ENCODE measurements around the gene AGBL5.

Gene AGBL5

DNA sequence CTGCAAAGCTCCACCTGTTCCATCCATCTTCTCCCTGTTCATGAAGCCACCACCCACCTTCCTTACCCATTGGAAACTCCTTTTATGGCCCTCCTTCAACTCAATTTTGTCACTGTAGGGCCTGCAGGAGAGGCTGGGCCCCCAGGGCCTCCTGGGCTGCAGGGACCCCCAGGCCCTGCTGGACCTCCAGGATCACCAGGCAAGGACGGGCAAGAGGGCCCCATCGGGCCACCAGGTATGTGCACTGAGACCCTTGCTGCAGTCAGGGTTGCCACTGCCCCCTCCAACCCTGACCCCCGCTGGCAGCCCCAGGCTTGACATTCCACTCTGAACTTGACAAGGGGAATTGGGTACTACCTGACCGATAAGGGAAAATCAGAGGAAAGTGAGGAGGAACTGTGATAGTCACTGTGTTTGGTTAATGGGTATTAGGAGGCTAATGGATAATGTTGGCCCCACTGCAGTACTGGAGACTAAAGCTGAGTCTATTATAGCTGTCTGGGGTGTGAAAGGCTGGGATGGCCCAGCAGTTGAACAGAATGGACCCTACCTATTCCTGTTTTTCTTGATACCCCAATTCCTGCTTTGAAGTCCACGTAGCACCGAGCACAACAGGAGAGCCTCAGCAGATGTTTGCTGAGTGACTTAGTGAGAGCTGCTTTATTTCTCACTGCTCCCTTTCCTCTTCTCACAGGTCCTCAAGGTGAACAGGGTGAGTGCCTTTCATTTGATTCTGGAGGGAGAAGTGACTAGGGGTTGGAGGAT lies 33.0 kb downstream of the AGBL5 start:
- TF ChIP-seq GATA3 (IDR thresholded peaks at IDR 0.05; ENCODE audit: low read depth, low read length): no peak
- no peak for TF ChIP-seq GATA2 (IDR thresholded peaks at IDR 0.05; ENCODE audit: low read depth, low read length)

DNA sequence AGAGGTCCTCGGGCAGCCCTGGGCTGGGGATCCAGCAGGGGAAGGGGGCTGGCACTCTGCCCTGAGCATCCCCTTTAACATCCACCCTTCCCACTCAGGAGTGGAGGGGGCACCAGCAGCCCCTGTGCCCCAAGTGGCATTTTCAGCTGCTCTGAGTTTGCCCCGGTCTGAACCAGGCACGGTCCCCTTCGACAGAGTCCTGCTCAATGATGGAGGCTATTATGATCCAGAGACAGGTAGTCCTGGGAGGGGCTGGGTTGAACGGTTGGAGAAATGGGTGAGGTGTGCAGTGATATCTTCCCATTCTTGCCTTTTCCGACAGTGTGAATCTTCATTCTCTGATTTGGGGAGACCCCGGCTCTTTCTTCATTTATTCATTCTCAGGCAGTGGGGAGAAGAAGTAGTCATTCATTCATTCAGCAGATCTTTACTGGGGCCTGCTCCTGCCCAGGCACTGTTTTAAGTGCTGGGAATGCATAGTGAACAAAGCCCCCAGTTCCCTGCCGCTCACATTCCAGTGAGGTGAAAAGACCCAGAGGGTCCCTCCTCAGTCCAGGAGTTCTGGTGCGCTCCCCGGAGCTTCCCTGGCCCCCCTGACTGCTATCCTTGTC lies 33.7 kb downstream of the AGBL5 start:
- TF ChIP-seq GATA2 (IDR thresholded peaks at IDR 0.05; ENCODE audit: low read depth, low read length) (no peak), GATA3 (IDR thresholded peaks at IDR 0.05; ENCODE audit: low read depth, low read length) (no peak)

DNA sequence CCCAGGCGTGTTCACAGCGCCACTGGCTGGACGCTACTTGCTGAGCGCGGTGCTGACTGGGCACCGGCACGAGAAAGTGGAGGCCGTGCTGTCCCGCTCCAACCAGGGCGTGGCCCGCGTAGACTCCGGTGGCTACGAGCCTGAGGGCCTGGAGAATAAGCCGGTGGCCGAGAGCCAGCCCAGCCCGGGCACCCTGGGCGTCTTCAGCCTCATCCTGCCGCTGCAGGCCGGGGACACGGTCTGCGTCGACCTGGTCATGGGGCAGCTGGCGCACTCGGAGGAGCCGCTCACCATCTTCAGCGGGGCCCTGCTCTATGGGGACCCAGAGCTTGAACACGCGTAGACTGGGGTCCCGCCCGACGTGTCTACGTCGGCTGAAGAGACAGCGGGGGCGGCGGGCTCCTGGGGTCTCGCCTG lies 34.2 kb downstream of the AGBL5 start:
- TF ChIP-seq GATA2 (IDR thresholded peaks at IDR 0.05; ENCODE audit: low read depth, low read length) (no peak), GATA3 (IDR thresholded peaks at IDR 0.05; ENCODE audit: low read depth, low read length) (no peak)

DNA sequence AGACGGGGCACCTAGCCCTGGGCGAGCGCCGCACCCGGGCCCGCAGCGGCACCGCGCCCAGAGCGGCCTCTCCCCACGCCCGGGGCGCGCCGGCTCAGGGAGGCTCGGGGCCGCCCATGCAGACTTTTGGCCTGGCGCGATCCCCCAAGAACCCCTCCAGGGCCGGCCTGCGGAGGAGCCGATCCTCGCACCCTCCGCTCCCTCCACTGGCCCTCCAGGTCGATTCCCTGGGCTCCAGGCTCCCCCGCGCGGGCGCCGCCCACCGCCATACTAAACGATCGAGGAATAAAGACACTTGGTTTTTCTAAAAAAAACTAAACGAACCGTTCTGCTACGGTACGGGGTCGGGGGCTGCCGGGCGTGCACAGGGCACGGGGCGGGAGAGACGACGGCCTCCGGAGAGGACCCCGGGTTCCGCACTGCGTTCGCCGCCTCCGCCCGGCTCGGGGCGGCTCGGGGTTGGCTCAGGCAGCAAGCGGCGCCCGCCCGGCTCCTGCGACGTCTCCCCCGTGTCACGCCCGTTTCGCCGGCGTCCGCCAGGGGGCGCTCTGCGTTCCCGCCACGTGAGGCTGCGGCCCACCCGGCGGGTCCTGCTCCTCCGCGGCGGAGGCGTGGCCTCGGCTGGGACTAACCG lies 34.7 kb downstream of the AGBL5 start:
- TF ChIP-seq GATA2 (IDR thresholded peaks at IDR 0.05; ENCODE audit: low read depth, low read length) (no peak), GATA3 (IDR thresholded peaks at IDR 0.05; ENCODE audit: low read depth, low read length) (no peak)

DNA sequence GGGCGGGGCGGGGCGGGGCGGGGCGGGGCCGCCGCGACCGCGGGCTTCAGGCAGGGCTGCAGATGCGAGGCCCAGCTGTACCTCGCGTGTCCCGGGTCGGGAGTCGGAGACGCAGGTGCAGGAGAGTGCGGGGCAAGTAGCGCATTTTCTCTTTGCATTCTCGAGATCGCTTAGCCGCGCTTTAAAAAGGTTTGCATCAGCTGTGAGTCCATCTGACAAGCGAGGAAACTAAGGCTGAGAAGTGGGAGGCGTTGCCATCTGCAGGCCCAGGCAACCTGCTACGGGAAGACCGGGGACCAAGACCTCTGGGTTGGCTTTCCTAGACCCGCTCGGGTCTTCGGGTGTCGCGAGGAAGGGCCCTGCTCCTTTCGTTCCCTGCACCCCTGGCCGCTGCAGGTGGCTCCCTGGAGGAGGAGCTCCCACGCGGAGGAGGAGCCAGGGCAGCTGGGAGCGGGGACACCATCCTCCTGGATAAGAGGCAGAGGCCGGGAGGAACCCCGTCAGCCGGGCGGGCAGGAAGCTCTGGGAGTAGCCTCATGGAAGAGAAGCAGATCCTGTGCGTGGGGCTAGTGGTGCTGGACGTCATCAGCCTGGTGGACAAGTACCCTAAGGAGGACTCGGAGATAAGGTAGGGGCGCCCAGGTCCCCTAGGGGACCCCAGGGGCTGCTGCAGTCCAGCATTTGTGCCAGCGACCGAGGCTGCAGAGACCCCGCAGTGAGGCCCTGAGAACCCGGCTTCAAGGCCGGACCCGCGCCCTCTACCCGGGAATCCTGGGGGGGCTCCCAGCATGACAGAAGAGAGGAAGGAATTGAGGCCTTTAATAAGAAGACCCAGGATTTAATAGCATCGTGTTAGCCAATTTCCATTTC lies 35.5 kb downstream of the AGBL5 start, which contains the start of gene KHK:
TSS of gene KHK (plus strand) at position 49 of the 870 bp plus-strand sequence. CDS start at position 537, 488 bp downstream.
- TF ChIP-seq GATA3 (IDR thresholded peaks at IDR 0.05; ENCODE audit: low read depth, low read length): no peak
- no peak for TF ChIP-seq GATA2 (IDR thresholded peaks at IDR 0.05; ENCODE audit: low read depth, low read length)

DNA sequence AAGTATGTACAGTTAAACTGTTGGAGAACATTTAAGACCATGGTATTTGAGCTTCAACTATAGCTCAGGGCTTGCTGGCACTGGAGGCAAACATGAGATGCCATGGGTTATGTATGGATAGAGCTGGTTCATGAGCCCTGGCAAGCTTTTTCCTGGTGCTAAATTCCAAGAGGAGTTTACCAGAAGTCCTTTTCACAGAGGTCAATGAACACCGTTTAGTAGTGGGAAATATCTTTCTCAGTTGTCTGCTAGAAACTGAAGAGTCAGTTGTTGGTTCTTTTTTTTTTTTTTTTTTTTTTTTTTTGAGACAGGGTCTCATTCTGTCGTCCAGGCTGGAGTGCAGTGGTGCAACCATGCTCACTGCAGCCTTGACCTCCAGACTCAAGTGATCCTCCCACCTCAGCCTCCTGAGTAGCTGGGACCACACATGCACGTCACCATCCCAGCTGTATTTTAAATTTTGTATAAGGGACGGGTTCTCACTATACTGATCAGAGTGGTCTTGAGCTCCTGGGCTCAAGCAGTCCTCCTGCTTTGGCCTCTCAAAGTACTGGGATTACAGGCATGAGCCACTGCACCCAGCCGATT lies 36.4 kb downstream of the AGBL5 start:
- TF ChIP-seq GATA3 (IDR thresholded peaks at IDR 0.05; ENCODE audit: low read depth, low read length): no peak
- no peak for TF ChIP-seq GATA2 (IDR thresholded peaks at IDR 0.05; ENCODE audit: low read depth, low read length)

DNA sequence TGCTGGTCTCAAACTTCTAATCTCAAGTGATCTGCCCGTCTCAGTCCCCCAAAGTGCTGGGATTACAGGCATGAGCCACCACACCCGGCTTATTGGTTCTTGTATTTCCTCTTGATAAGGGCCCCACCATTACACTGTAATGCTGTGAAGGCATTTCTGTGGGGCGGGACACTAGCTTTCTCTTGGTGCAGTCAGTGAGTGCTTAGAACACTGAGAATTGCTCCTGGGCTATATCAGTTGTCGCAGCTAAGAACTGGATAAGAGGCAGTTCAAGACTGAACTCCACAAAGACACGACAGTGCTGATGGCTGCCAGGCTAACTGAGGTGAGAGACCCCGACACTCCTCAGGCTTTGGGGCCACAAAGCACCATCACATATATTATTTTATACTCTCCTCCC lies 37.2 kb downstream of the AGBL5 start:
- TF ChIP-seq GATA3 (IDR thresholded peaks at IDR 0.05; ENCODE audit: low read depth, low read length) (no peak), GATA2 (IDR thresholded peaks at IDR 0.05; ENCODE audit: low read depth, low read length) (no peak)

DNA sequence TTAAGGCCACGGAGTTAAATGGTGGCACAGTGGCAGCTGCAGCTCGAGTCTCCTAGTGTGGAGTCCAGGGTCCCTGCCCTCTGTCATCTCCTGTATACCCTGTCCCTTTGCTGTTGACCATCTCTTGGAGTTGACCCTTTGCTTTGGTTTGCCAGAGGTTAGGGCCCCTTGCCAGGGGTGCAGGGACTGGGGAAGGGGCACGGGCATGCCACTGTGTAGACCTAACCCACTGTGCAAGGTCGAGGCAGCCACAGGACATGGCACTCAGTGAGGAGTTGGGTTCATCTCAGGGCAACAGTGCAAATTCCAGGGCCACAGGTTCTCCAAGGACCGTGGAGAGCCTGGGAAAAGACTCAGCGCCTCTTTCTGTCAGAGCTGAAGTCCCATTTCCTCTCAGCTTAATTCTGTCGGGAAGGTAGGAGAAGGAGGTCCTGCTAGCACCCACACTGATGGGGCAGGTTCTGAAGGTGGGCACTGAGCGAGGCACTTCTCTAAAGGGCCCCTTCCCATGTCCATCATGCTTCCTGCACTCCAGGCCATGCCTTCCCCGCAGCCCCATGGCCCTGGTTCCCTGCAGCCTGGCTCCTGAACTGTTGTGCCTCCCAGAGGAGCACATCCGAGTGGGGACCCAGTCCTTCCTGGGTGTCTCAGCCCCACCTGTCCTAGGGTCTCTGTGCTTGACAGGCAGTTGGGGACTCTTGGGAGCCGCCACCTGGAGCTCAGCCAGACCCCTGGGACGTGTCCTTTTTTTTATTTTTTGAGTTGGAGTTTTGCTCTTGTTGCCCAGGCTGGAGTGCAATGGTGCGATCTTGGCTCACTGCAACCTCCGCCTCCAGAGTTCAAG lies 37.9 kb downstream of the AGBL5 start:
- TF ChIP-seq GATA3 (IDR thresholded peaks at IDR 0.05; ENCODE audit: low read depth, low read length): no peak
- no peak for TF ChIP-seq GATA2 (IDR thresholded peaks at IDR 0.05; ENCODE audit: low read depth, low read length)

DNA sequence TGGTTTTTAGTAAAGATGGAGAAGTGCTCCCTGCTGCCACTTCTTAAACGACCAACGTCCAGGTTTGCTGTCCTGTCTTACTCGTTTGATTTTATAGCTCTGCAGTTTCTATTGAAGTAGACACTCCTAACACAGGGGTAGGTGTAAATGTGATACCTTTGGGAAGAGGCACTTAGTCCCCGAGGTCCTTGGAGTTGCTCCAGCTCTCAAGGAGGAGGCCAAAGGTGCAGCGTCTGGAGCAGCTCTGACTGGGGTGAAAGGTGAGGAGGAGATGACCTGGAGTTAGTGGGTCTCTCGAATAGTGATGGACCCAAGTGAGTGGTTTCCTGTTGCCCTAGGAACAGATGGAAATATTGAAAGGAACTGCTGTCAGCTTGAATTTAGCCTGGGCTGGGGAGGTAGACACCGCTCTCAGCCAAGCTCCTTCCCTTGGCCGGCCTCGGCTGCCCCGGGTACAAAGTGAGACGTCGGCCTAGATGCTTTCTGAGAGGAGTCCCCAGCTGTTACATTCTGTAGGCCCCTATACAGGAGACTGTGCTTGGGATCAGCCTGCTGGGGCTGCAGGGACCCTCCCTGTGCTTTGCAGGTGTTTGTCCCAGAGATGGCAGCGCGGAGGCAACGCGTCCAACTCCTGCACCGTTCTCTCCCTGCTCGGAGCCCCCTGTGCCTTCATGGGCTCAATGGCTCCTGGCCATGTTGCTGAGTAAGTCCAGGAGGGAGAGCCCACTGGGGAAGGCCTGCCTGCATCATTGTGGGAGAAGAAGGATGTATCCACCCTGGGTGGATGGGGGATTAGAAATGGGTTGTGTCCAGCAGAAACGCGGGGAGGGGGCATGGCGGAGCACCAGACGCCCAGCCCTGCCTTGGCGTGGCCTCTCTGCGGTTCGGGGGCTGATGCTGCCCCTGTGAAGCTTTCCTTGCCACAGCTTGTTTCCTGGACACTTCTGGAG lies 40.6 kb downstream of the AGBL5 start:
- TF ChIP-seq GATA2 (IDR thresholded peaks at IDR 0.05; ENCODE audit: low read depth, low read length) (no peak), GATA3 (IDR thresholded peaks at IDR 0.05; ENCODE audit: low read depth, low read length) (no peak)

DNA sequence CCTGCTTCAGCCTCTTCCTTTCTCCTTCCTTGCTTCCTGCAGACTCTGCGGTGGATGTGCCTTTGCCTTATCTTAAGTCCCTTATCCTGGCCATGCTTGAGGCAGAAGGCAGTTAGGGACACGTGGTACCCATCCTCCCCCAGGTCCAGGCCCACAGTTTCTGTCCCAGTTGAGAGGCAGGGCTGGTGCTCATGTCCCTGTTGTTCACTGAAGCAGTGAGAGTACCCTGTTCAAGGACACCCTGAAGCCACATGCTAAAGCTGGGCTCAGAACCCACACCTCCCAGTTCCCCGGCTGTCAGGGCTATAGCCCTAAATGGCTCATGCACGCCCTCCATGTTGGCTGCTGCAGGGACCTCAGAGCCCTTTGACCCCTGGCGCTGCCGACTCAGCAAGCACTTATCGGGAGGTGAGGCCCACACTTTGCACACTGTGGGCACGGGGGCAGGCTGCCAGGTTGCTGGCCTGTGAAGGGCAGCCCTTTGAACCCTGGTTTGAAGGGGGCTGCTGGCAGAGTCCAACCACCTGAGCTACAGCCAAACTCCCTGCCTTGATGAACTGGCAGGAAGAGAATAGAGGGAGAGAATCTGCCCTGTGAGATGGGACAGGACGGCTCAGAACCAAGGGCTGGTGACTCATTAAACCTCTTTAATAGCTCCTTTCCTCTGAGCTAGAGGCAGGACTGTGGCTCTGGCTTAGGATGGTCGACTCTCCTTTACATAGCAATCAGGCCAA lies 41.4 kb downstream of the AGBL5 start:
- TF ChIP-seq GATA2 (IDR thresholded peaks at IDR 0.05; ENCODE audit: low read depth, low read length) (no peak), GATA3 (IDR thresholded peaks at IDR 0.05; ENCODE audit: low read depth, low read length) (no peak)
